Central memory CD4-positive, alpha-beta T cell (primary cell): Measurements from ENCODE around the gene ATG101.
A peak's percentile ranks its signal among the peaks of the same experiment; 100 is the strongest.

Source experiments
- DNase-seq: peaks from one replicate; pipeline ENCODE4 v3.0.0; 2022
- total RNA-seq, 3 experiments: gene quantifications; one replicate each; lab custom pipeline; 2026; lab: John Stamatoyannopoulos, UW

ATG101 gene, protein sequence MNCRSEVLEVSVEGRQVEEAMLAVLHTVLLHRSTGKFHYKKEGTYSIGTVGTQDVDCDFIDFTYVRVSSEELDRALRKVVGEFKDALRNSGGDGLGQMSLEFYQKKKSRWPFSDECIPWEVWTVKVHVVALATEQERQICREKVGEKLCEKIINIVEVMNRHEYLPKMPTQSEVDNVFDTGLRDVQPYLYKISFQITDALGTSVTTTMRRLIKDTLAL
- 19.9 to 65.2 (median 27.2) reads per million in 3 experiments for total RNA-seq

DNA sequence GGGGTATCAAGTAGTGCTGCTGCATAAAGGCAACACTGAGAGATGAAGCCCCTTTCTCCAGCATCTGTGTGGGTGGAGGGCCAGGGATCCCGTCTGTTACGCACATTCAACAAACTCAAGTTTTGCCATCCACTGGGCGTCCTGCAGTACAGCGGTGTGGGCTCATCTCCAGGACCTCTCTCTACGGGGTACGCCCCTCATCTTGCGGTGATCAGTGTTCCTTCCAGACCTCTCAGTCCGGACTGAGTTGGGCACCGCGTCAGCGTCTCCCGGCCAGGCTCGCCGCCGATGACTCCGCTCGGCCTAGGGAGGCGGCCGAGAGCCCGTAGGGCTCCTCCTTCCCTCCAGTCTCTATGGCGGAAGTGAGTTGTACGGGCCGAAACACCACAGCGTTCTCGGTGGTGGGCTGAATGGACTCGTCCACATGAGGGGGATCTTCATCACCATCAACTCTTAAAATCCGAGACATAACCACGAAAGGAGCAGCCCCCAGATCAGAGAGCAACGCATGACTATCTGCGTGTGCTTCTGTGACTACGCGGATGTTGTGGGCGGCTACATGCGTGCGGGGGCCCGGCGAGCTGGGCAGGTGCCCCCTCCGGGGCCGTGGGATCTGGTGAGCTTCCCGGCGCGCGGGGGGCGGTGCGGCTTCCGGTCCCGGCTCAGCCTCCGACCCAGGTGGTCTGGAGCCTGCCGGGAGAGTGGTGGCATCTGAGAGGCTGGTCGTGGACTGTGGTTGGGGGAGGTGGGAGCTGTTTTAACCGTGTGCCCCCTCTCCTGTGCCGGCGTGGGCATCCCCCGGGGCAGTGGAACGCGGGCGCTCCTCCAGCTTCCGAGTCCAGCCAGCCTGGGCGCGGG is at the start of gene ATG101:
Gene ATG101, plus strand, starts transcription at position 652 of the 858 bp plus-strand sequence. CDS start 3,673 bp downstream, outside the sequence.
- DNase-seq: peak; percentile 89

DNA sequence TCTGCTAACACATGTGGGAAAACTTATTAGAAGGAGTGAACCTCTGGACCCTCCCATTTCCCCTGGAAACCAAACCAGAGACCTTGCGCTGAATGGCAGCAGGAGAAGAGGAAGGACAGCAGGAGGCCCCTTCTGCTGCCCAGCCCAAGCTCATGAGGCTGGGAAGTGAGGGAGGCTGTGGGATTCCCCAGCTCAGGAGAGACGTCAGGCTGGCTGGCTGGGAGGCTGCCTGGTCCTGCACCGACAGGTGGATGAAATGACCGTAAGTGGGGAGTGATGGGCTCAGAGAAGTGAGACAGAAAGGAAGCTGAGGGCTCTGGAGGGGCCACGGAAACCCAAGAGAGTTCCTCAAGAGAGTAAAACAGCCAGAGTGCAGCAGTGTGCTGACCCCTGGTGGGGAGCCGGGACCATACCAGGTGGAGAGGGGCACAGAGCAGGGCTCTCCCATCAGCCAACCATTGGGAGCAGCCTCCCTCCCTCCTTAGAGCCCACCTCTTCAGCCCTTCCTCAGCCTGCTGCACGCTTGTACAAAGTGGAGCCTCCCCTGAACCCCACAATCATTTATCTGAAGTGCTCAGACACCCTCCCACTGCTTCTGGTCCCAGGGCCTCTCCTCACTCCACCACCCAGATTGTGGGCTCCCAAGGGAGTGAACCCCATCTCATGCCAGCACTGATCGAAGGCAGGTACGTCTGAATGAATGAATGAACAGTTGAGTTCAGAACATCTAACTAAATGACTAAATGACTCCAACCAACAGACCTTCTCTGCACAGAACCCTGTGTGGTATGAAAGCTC is 49.0 kb upstream of the ATG101 start:
- DNase-seq: peak; percentile 57

DNA sequence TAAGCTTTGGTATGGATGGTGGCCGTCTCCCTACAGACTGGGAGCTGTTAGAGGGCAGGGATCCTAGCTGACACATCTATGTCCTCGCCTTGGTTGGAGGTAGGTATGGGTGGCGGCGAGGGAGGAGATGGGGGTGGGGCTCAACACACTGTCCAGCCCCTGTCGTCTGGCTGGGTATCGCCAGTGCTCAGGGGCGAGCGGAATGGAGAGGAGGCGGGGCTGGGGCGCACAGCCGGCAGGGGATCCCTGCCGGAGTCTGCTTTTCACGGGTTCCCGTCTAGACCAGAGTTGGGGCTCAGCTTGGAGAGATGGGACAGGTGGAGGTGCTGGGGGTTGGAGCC is 47.0 kb upstream of the ATG101 start:
- no peak for DNase-seq

DNA sequence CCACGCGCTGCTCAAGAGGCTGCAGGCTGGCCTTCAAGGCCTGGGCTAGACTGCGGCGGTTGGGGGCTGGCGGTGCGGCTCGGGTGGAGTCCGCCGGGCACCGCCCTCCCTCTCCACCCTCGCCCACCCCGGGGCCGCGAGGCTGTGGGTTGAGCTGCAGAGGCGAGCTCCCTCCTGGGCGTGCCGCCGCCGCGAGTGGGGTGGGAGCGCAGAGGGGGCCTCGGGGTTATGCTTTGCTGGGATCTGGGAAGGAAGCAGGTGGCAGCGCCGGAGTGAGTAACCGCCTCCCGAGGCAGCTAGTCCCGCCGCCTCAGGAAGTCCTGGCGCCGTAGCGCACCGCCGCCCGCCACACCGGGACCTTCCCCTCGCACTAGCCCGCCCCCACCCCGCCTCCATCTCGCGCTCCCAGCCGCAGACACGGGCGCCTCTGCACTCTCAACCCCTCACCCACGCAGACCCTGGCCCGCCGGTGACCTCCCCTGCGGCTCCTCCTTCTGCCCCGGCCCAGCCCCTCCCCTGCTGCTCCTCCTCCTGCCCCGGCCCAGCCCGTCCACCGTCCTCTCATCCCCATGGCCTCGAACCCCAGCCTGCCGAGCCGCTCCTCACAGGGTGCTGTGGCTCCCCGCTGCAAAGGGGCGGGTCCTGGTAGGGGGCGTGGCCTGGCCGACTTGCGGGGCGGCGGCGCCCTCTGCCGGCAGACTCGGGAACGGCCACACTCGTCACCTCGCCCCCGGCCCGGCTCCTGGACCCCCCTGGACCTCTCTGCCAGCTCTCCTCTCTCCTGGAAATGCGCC is 46.4 kb upstream of the ATG101 start:
- peak; percentile 86 for DNase-seq

DNA sequence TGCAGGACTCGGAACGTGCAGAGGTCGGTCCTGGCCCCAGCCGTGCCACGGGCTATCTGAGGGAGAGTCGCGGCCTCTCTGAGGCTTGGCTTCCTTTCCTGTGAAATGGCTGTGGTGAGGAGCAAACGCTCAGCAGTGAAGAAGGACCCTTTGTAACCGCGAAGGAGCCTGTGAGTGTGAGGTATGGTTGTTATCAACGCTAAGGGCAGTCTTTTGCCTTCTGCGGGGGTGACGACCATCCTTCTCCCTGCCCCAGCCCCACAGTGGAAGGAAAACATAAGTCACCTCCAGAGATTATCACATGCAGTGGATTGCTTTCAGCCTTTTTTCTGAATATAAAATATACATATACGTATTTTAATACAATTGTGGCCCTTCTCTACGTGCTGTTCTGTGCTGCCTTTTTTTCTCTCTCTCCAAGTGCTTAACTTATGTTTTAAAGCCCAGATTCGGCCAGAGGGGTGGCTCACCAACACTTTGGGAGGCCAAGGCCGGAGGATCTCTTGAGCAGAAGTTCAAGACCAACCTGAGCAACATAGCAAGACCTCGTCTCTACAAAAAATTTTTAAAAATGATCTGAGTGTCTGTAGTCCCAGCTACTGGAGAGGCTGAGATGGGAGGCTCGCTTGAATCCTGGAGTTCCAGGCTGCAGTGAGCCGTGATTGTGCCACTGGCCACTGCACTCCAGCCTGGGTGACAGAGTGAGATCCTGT is 45.6 kb upstream of the ATG101 start:
- no peak for DNase-seq

DNA sequence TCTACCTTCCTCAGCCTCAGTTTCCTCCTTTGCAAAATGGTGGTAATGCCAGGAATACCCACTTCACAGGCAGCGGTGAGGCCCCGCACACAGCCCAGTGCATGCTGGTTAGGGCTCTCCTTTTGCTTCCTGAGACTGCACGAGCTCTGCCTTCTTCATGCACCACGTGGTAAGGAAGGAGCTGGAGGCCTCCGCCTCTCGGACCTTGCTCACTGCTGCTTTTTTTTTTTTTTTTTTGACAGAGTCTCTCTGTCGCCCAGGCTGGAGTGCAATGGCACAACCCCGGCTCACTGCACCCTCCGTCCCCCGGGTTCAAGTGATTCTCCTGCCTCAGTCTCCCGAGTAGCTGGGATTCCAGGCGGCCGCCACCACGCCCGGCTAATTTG is 44.9 kb upstream of the ATG101 start:
- peak; percentile 39 for DNase-seq

DNA sequence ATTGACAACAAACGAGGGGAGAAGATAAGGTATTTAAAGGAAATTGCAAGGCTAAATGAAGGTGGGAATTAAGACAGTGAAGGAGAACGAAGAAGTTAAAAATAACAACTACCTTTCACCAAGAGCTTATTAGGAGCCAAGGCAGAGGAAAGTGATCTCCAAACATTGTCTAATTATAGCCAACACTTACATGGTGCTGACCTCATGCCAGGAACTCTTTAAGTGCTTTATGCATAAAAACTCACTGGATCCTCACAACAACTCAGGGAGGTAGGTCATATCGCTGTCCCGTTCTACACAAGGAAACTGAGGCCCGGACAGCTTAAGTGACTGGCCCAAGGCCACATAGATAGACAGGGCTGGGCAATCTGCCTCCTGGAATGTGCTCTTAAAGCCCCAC is 43.5 kb upstream of the ATG101 start:
- no peak for DNase-seq

DNA sequence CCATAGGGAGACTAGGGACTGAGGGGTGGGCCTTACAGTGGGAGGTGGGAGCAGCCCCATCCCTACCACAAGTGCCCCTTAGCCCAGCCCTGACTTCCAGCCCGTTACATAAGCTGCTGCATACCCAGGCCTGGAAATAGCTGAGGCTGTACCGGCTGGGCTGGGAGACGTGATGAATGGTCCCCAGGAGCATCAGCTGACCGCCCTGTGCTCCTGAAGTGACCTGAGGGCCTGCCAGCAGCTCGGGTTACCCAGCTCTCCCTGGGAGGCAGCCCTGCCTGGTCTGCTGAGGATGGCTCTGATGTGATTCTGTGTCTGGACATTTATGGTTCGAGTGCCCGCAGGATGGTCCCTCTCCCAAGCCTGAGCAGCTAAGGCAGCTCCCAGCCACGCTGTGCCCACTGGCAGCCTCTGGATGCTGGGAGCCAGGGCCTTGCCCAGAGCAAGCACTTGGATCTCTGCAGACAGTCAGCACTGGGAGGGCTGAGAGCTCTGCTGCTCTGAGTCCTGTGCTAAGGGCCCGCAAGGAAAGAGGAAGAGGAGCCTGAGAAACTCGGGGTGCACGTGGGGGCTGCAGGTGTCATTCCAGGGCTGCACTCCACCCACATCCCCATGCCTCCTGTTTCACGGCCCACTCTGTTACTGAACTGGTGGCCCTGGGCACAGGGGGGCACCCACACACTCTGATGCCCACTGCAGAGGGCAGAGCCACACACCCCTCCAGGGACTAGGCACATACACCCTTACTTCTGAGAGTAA is 42.5 kb upstream of the ATG101 start:
- no peak for DNase-seq

DNA sequence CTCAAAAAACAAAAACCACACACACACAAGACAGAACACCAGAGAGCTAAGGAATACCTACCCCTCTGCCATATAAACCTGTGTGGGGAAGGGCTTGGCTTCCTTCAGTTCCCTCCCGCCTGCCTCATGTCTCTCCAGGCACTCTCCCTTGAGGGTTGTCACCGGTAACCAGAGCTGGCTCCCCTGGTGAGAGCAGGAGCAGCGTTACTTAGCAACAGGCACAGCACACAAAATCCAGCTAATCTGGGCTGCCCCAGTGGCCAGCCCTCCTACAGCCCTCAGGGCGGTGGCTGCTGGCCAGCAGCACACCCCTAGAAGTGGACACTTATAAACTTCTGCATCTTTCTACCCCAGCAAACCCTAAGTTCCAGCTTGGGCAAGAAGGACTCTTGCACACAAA is 40.1 kb upstream of the ATG101 start:
- DNase-seq: no peak

DNA sequence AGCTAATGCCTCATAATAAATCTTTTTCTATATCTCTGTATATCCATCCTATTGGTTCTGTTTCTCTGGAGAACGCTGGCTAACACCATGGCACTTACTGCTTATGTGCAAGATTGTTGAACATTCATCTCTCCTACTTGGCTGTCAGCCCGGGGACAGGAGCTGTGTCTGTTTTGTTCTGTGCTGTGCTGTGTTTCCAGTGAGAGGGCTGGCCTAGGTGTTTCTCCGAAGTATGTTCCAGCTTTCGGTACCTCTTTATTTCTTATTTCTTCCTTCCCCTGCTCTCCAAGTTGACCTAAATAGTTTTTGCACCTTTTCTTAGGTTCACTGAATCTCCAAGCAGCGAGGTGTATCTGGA is 37.4 kb upstream of the ATG101 start:
- DNase-seq: no peak

DNA sequence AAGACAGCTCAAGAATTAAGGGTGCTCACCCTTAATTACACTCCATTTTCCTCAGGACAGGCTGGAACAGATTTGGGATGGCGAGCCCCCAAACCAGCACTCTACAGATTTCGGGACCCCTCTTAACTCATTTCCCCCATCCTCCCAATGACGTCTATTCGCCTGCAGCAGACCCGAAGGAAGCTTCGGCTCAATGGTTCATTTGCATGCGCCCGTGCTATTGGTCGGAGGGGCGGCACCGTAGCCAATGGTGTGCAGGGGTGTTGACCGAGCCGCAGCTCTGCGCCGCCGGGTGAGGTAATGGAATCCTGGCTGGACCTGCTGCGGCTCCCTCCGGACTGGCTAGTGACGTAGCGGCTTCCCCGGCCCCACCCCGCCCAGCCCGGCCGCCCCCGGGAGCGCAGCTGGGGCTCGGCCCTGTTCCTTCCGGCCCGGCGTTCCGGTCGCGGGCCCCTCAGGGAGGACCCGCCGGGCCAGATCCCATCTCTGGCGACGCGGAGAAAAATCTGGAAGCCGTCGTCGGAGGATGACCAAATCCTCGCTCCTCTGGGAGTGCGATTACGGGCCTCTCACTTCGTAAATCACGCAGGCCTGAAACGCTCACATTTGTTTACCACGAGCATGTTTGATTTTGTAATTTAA is 36.9 kb upstream of the ATG101 start:
- DNase-seq: peak; percentile 87

DNA sequence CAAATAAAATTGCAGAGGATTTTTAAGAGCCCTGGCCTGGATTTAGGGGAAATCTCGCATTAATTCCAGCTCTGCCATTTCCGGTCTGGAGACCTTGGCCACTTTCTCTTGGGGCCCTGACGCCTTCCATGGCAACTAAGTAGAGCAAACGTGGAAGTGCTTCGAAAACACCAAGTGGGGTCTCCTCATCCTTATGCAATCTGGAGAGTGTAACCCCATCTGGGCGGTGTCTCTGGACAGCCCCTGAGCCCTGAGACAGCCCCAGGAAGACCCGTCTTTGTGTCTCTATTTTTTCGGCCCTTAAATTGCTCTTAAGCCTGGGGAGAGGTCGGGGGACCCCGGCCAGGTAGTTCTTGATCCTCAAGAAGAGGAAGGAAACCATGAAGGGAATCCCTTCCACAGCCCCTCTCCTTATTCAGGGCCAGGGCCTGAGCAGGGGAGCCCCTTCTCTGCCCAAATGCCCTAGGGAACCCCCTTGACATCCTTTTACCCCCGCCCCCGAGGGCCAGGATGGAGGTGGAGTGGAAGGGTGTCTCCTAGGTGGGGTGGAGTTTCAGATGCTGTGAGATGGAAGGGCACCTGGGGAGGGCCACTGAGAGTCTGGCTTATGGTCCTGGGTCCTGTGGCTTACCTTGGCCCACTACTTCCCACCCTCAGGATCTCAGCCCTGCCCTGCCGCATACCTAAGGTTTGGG is 36.2 kb upstream of the ATG101 start:
- DNase-seq: no peak

DNA sequence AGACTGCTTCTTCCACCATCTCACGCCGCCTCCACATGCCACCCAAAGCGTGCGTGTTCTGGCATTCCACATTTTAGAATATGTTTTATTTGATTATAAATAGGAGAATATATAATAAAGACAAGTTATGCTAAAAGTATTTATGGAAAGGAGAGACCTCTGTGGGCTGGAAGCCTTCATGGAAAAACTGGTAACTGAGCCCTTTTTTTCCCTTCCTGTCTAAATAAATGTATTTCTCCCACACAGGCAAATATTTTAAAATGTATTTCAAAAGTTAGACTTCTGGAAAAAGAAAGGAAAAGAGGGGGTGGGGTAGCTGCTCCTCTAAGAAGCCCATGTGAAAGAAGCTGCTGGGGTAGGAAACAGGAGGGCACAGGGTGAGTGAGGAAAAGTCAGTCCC is 34.6 kb upstream of the ATG101 start:
- DNase-seq: no peak

DNA sequence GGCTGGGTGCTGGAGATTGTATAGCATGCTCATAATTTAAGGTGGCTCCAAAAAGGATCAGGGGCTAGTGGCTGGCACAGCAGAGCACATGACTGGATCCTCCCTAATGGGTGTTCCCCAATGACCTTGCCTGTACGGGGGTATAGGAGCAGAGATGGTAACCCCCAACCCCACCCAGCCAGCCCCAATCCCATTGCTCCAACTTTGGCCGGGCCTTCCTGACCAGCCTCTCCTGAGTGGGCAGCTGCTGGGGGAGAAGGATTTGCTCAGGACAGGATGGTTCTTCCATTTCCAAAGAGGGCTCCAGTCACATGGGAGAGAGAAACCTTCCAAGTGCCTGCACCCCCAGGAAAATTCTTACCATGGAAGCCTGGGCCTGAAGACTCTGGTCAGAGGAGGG is 33.9 kb upstream of the ATG101 start:
- DNase-seq: no peak

DNA sequence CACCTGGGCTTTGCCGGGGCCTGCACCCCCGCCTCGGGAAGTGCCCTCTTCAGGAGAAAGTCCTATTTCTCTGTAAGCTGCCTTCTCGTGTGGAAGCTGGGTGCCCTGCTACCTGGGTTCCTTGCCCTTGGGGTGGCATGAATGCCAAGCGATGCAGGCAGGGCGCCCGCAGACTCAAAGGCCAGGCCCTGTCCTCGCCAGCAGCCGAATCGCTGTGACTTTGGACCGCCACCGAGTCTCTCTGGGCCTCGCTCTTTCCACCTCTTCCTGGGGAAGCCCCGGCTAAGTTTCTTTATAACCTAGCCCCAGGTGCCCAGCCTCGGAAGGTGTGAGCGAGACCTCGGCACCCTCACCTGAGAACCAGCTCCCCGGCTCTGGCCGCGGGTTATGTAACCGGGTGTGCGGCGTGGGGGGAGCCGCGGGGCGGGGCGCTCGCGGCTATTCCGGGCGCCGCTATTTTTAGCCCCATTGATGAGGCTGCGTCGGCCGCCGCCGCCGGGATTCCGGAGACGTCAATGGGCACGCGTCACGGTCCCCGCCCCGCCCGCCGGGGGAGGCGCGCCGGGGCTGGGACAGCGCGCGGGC is 33.1 kb upstream of the ATG101 start:
- peak; percentile 91 for DNase-seq

DNA sequence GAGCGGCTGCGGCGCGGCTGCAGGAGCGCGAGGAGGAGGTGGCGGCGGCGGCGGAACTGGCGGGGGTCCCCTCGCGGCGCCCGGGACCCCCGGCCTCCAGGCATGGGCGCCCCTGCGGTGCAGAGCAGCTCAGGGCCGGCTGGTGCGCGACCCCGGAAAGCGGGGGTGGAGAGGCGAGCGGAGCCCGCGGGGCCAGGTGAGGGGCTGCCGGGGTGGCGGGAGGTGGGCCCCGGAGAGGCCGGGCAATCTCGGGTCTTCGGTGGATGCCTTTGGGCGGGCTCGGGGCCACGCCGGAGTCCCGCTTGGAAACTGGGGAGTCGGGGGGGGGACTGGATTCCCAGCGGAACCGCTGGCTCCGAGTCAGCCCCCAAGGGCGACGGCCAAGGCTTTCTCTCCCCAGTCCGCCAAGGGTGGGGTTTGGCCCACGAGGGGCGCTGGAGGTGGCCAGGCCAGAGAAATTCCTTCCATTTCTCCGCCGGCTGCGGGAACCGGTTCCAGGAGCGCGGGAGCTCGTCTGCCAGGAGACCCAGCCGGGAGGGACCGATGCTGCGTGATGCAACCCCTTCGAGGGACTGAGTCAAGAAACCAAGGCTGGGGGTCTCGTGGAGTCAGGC is 32.4 kb upstream of the ATG101 start:
- DNase-seq: no peak

DNA sequence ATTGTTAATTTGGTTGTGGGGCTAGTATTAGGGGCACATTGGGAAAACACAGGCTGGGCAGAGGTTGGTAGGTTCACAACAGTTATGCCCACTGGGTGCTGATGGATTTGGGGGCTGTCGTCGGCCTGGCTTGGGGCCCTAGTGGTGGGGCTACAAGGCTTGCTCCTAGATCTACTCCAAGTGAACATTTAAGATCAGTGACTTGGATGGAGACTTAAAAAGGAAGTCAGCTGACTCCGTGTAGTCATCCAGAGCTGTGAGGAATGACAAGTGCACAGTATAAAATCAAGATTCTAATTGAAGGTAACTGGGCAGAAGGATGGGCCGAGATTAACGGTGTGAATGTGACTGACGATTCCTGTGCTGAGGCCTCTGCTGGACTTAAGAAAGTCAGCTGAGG is 31.3 kb upstream of the ATG101 start:
- no peak for DNase-seq

DNA sequence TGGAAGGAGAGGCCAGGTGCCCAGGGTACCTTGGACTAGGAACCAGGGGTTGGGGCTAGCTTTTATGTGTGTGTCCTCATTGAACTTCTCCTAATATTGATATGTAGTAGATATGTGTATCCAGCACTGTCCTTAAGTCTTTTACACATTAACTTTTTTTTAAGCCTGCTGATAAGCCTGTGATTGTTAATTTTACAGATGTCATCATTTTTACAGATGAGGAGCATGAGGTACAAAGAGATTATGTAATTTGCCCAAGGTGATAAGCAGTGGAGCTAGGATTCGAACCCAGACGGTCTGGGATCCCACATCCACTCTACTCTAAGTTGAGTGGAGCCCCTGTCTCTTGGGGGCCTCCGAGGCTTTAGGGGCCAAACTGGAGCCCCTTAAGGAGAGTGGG is 28.7 kb upstream of the ATG101 start:
- no peak for DNase-seq

DNA sequence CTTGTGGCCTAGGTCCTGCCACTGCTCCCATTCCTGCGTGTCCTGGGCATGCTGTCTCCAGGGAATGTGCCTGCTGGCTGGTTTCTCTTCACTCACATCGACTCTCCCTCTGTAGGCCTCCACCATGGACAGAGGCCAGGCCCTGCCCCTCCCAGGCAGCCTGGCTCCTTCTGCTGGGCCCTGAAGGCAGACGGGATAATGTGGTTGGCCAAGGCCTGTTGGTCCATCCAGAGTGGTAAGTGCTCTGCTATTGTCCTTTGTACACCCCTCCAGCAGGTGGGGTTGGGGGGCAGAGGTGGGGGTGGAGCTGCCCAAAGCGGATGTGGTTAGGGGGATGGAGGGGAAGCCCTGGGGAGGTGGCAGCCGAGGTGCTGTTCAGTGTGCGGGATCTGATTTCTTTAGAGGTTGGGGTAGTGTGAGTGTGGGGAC is 28.1 kb upstream of the ATG101 start:
- no peak for DNase-seq
